Right cardiac atrium (tissue), 5 donors: ENCODE results near the gene PTPRN2. TPM values are rescaled to one million over a fixed set of nuclear protein-coding genes. Genes with fewer than 3 reads are reported as not detected.

Experiments
- ATAC-seq, 2 donors: fragments of 200-7000 bp; cut with Tn5 transposase; one replicate each; pipeline versions ENCODE4 v1.8.0 to v1.9.1; 2020; ENCODE audit warnings: moderate library complexity in 2 of 2, mild to moderate bottlenecking in 1 of 2
- DNase-seq, 3 donors: peaks; one replicate each; pipeline ENCODE4 v3.0.0-alpha.2; 2020
- H3K27ac ChIP-seq: one replicate; pipeline ENCODE4 v1.5.1; 2013; ENCODE audit warnings: mild to moderate bottlenecking, low read length, control low read depth, moderate library complexity
- H3K27me3 ChIP-seq: one replicate; pipeline ENCODE4 v1.6.1; 2013; ENCODE audit not compliant: control insufficient read depth, insufficient read depth
- H3K4me1 ChIP-seq: one replicate; pipeline ENCODE4 v1.6.1; 2013; ENCODE audit warnings: low read length; ENCODE audit not compliant: control insufficient read depth, insufficient read depth
- H3K4me3 ChIP-seq: one replicate; pipeline ENCODE4 v1.5.1; 2013; ENCODE audit warnings: low read length, control low read depth
- H3K9me3 ChIP-seq: one replicate; pipeline ENCODE4 v1.6.1; 2013; ENCODE audit warnings: low read length; ENCODE audit not compliant: control insufficient read depth
- WGBS: extraction: QIAGEN DNeasy Blood & Tissue Kit; methylation state at CpG from one replicate; pipeline ENCODE4 v1.1.7; 2013; 5-methylcytosine and 5-hydroxymethylcytosine counted together
- intact Hi-C, 4 donors: fragments of 100-400 bp; cut with DNase I; formaldehyde crosslinking; loops; one replicate each; pipeline versions ENCODE4 v1.11.0 to v1.14.0; 2022 to 2023
- polyA plus RNA-seq: library from polyadenylated mRNA; stranded (reverse); fragments of 200-250 nt; gene quantifications from one replicate; pipeline ENCODE4 v1.2.3, GENCODE V29; 2013
- total RNA-seq, 4 donors: library from RNA; stranded (reverse); fragmentation: NEBNext Ultra II Directional; extraction: Animal tissue kit (Norgen Biotek cat#: 25700); gene quantifications; one replicate each; pipeline ENCODE4 v1.2.1, GENCODE V29; 2021
- donor health status: healthy with polysubstance abuse.
- donor health status: DM: no; HTN: yes; CAD: no.
- donor health status: DM: no; HTN: no; CAD: no.
- donor health status: DM: no; HTN: yes; CAD: no; lungs with severe emphysema.
- donor health status: DM: yes; HTN: yes; CAD: no.

PTPRN2 gene
- total and polyA plus RNA-seq, 5 donors = 1.5 to 3.9 (median 1.9) TPM

DNA sequence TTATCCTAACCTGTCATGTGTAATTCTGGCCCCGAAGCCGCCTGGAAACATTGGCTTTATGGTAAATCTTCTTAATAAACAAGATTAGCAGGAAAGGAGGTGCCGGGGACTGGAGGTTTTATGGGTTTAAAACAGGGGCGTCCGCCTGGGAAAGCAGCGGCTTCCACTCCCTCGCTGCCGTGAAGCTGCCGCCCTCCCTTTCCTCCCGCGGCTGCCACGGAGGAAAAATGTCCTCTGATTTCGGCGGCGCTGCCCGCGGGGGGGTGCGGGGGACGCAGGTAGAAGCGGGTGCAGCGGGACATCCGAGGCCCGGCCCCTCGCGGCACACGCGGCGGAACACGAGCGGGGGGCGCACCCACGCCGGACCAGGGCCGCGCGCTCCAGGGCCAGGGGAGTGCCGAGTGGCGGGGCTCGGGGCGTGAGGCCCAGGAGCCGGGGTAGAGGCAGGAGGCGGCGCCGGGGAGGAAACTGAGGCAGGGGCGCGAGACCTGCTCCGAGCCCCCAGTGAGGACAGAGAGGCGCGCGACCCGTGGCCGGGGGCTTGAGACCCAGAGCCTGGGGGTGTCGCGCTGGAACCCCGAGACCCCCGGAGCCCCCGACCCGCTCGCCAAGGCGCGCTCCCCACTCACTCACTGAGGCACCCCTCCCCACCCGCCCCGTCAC is 993 bp downstream of the PTPRN2 start:
- ATAC-seq (no peak), DNase-seq (no peak)
- WGBS = 4% methylated on average over 63 of the region's 63 CpGs
- intact Hi-C loops = no loop called here
- Histone ChIP-seq H3K9me3 (no peaks in the 10 kb centered on the region), H3K4me1 (peaks cover 4% of the 10 kb centered on the region), H3K27ac (no peak overlapping the region), H3K27me3 (no peaks in the 10 kb centered on the region), H3K4me3 (peak overlapping the region; percentile 21)

DNA sequence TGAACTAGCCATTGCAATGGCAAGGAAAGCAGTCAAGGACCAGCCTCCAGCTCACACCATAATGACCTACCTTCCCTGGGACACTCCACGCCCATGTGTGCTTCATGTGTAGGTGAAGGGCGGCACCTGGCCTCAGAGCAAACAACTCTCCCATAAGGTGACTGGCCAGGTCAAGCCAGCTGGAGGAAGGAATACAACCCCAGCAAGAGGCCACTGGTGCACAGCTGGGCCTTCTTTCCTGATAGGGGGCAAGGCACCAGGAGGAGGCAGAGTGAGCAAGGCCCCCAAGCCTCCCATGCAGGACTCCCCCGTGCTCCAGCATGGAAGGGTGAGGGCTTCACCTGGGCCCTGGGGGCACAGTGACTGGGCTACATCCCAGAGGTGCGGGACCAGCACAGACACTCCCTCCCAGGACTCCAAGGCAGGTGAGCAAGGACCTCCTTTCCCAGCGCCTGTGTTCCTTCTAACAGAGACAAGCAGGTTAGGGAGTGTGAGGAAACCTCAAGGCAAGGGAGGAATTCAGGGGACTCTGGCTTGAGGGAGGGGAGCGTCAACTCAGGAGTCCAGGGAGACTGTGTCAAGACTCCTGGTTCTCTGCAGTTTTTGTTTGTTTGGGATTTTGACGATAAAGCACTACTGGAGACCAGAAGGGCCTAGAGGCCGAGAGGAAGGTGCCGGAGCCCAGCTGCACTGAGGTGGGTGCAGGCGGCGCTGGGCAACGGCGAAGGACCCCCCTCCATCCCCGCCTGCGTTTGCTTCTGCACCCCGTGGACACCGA is 1.7 kb downstream of the PTPRN2 start:
- no peak for ATAC-seq
- H3K27ac ChIP-seq = no peak overlapping the region
- intact Hi-C loops = no loop called here
- no peaks in the 10 kb centered on the region for H3K27me3 ChIP-seq
- DNase-seq = no peak
- no peaks in the 10 kb centered on the region for H3K9me3 ChIP-seq
- no peak overlapping the region for H3K4me3 ChIP-seq
- WGBS = 37% methylated on average over 17 of the region's 17 CpGs
- peaks cover 4% of the 10 kb centered on the region for H3K4me1 ChIP-seq

- WGBS = 69% methylated on average over 8 of the region's 8 CpGs
- Histone ChIP-seq H3K4me3 (no peak overlapping the region), H3K9me3 (no peaks in the 10 kb centered on the region), H3K27me3 (no peaks in the 10 kb centered on the region), H3K27ac (no peak overlapping the region), H3K4me1 (peaks cover 4% of the 10 kb centered on the region)
- DNase-seq (no peak), ATAC-seq (no peak)
- intact Hi-C loops = no loop called here
These were observed 3.2 kb downstream of the PTPRN2 start for GRCh38 chr7:158584407-158584806.

DNA sequence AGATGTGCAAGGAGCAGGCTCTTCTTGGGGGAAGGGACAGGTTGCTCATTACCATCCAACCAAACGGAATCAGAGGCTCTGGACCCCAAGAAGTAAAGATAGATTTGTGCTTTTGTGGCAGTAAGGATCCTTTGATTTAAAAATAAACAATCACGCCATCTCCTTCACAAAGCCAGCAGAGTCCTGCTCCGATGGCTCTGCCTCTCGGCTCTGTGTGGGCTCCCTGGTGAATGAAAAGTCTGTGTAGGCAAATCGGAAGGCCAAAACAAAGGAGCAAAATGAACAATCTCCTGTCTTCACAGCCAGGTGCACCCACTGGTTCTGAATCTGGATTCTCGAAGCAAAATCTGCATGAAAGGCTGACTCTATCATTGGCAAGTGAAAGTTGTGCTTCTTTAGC is 3.8 kb downstream of the PTPRN2 start:
- Histone ChIP-seq H3K27me3 (no peaks in the 10 kb centered on the region), H3K9me3 (no peaks in the 10 kb centered on the region), H3K4me1 (peaks cover 4% of the 10 kb centered on the region), H3K4me3 (no peak overlapping the region), H3K27ac (no peak overlapping the region)
- DNase-seq (no peak), ATAC-seq (no peak)
- WGBS = 64% methylated on average over 6 of the region's 6 CpGs
- intact Hi-C loops = no loop called here

DNA sequence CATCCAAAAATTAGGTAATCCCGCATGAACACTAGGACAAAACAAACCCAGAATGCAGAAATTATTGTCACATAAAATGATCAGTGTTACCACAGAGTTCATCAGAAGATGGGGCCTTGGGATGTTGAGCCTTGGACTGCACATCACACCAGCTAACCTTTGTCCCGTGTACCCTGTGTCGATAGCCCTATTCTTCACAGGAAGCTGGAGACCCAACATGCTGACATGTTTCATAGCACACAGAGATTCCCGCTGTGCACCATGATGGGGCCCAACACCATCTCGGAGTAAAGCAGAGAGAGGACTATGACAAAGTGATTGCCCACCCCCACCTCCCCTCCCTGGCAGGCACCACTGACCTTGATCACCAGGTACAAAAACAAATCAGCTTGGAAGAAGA is 4.5 kb downstream of the PTPRN2 start:
- Histone ChIP-seq H3K9me3 (no peaks in the 10 kb centered on the region), H3K4me1 (peaks cover 4% of the 10 kb centered on the region), H3K27ac (no peak overlapping the region), H3K27me3 (no peaks in the 10 kb centered on the region), H3K4me3 (no peak overlapping the region)
- DNase-seq = no peak
- 84% methylated on average over 5 of the region's 5 CpGs for whole genome bisulfite sequencing
- ATAC-seq = no peak
- intact Hi-C loops = no loop called here

DNA sequence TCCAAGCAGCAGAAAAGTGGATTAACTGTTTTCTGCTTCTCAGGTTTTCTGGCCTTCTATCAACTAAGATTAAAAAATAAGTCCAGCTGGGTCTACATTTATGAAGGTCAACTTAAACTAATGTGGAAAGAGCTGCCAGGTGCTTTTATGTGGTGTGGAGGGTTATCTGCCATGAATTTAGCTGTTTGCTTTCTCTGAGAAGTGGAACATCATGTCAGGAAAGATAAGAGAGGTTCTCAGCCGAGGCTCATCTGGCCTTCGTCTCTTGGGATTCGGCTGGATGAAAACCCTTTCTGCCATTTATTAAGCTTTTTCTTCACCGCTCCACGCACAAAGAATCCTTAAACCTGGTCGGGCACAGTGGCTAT is 5.5 kb downstream of the PTPRN2 start:
- 80% methylated on average over 6 of the region's 6 CpGs for WGBS
- Histone ChIP-seq H3K27ac (no peak overlapping the region), H3K4me3 (no peak overlapping the region), H3K4me1 (peaks cover 4% of the 10 kb centered on the region), H3K27me3 (no peaks in the 10 kb centered on the region), H3K9me3 (no peaks in the 10 kb centered on the region)
- intact Hi-C loops = no loop called here
- ATAC-seq = no peak
- no peak for DNase-seq

- no peak for ATAC-seq
- WGBS = 68% methylated on average over 7 of the region's 7 CpGs
- intact Hi-C loops = no loop called here
These were observed 6.1 kb downstream of the PTPRN2 start for GRCh38 chr7:158581440-158582088.

GRCh38 chr7:158579662-158580646 is 7.7 kb downstream of the PTPRN2 start:
- Histone ChIP-seq H3K9me3 (no peaks in the 10 kb centered on the region), H3K4me3 (no peak overlapping the region), H3K4me1 (no peaks in the 10 kb centered on the region), H3K27ac (no peak overlapping the region), H3K27me3 (no peaks in the 10 kb centered on the region)
- WGBS = 90% methylated on average over 9 of the region's 9 CpGs
- DNase-seq = no peak
- no peak for ATAC-seq
- intact Hi-C loops = no loop called here

More at GRCh38 chr7:158581440-158582088, 6.1 kb downstream of the PTPRN2 start:
- no peaks in the 10 kb centered on the region for H3K27me3 ChIP-seq
- H3K27ac ChIP-seq = no peak overlapping the region
- peaks cover under 1% of the 10 kb centered on the region for H3K4me1 ChIP-seq
- H3K4me3 ChIP-seq = no peak overlapping the region
- no peaks in the 10 kb centered on the region for H3K9me3 ChIP-seq
- DNase-seq = no peak

- no peaks in the 10 kb centered on the region for H3K27me3 ChIP-seq
- ATAC-seq (no peak), DNase-seq (no peak)
- no peak overlapping the region for H3K4me3 ChIP-seq
- WGBS = 66% methylated on average over 11 of the region's 11 CpGs
- H3K27ac ChIP-seq = no peak overlapping the region
- no peaks in the 10 kb centered on the region for H3K9me3 ChIP-seq
- intact Hi-C loops = no loop called here
- H3K4me1 ChIP-seq = no peaks in the 10 kb centered on the region
These were observed 11.4 kb downstream of the PTPRN2 start for GRCh38 chr7:158576050-158576762.

DNA sequence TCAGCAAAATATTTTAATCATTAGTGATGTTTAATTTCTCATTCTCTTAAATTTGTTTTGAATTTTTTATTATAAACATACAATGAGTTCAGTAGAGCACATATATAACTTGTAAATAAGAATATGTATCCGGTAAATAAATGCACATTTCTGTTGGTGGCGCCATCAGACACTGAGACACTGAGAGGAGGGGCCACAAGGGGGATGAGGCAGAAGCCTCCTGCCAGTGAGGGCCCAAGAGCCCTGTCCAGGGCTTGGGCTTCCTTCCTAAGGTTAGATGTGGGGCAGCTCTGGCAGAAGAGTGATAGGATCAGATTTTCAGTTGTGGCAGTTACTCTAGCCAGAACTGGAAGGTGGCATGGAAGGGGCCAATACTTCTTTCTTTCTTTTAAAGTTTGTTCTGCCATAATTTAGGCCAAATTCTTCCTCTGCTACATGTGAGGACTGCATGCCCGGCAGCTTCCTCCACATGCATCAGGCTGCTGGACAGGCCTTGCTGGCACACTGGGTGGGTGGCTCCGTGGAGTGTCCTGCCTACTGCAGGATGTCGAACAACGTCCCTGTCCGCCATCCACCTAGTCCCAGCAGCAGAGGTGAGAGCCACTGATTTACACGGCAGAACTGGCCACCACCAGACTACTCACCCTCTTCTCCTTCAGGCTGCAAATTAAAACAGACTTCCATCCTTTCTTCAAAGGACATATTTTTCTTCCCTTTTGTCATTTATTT is 13.2 kb downstream of the PTPRN2 start:
- intact Hi-C loops = no loop called here
- no peaks in the 10 kb centered on the region for H3K4me1 ChIP-seq
- no peak overlapping the region for H3K27ac ChIP-seq
- DNase-seq (no peak), ATAC-seq (no peak)
- no peaks in the 10 kb centered on the region for H3K9me3 ChIP-seq
- WGBS = 77% methylated on average over 8 of the region's 8 CpGs
- H3K4me3 ChIP-seq = no peak overlapping the region
- no peaks in the 10 kb centered on the region for H3K27me3 ChIP-seq
